NCI-H446 (cell line): ENCODE data around the gene NEDD8.

Experiments used
- DNase-seq, 2 experiments: peaks; one replicate each; lab custom pipeline; 2025; lab: John Stamatoyannopoulos, UW

The NEDD8 gene

DNA sequence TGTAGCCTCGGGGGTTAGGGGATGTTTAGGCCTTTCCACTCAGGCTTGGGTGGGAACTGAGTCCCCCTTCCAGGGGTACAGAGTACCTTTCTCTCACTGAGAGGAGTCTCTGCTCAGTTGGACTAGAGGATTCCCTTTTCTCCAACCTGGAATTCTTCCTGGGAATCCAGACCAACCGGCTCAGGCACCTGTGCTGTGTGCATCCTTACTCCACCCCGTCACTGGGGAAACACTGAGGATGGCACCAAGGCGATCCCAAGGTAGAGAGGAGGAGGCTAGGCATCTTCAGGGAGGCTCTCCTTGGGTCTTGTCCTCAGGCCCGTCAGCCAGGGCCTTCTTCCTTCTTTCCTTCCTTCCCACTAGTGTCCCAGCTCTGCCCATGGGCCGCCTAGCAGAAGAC is 31.7 kb upstream of the NEDD8 start:
- no peak for DNase-seq

DNA sequence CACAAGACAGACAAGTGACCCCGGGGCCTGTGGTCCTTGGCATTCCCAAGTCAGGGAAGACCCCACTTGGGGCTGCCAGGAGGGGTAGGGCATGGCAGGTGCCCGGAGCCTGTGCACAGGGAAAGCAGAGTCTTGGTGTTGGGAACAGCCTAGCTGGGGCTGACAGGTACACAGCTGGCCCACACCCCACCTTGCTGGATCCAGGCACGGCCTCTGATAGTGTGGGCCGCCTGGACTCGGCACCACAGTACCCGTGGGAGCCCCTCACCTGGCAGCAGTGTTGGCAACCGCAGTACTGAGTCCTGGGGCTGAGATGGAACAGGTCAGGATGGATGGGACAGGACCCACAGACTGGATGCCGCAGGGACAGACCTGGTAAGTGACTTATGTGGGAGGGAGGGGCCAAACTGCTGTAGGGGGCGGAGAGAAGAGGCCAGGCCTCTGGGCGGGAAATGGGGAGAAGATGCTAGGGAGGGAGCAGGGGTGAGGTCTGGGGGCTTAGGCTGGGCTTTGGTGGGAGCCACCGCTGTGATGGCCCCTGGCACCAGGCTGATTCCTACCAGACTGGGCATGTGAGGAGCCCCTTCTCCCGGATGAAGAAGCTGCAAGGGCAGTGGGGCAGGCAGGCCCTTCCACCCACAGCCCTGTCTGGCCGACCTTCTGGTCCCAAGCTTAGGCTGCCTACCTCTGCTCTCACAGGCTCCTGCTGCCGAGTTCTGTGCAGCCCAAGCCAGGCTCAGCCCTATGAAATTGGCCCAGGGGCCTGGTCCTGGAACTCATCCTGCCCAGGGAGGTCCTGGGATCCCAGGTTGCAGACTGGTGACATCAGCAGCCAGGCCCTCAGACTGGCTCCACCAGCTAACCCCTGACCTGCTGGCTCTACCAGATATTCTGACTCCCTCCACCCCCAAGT is 30.9 kb upstream of the NEDD8 start, which contains the start of gene TGM1:
Gene TGM1, minus strand, starts transcription at position 357 of the 913 bp plus-strand sequence. CDS start 825 bp downstream, outside the sequence.
- DNase-seq, result no peak

DNA sequence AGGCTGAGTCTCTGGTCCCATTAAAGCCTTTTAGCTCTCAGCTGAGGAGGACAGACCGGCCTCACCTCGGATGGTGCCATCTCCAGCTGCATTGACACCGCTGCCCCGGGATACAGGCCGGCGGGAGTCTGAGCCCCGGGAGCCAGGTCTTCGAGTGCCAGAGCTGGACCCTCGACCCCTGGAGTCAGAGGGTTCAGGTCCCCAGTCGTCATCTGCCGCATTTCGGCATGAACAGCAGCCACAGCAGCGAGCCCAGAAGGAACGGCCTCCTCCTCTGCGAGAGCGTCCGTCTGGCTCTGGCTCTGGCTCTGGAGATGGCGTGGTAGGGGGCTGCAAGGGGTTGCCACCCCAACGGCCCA is 29.8 kb upstream of the NEDD8 start:
- no peak for DNase-seq

DNA sequence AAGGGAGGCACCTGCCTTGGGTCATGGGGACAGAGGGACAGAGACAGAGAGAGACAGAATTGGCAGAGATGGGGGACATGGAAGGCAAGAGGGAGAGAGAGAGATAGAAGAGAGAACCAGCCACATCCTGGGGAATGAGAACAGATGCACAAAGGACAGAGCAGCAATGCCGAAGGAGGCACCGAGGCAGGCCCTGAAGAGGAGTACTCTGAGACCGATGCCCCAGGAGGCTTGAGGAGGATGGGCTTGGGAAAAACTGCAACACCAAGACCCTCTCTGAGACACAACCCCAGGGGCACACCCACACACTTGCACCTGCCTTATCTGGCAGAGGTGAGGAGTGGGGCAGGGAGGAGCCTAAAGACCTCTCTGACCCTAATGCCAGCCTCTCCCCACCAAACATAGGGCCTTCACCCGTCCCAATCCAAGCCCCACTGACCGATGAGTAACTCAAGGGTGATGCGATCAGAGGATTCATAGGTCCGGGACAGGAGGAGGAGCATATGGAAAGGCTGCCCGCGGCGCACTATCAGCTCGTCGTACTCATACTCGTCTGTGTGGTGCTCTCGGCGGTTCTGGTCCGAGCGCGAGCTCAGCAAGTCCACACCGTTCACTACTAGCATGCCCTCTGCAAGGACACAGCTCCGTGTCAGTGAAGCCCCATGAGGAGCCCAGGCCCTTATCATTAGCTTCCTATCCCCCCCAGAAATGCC is 29.2 kb upstream of the NEDD8 start:
- DNase-seq, result no peak

DNA sequence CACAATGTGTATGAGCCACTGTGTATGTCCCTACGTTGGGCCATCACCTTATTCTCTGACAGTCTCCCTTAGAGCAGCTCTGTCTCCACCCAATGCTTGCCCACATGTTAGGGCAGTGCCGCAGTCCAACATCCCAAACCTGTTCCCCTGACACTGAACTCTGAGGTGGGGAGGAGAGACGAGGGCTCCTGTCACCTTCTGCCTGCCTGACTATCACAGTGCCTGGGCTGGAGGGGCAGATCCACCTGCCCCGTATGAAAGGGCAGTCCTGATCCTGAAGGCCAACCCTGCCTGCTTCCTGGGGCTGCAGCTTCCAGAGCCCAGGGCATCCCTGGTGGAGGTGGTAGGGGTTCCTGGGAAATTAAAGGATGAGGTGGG is 28.6 kb upstream of the NEDD8 start:
- no peak for DNase-seq

DNA sequence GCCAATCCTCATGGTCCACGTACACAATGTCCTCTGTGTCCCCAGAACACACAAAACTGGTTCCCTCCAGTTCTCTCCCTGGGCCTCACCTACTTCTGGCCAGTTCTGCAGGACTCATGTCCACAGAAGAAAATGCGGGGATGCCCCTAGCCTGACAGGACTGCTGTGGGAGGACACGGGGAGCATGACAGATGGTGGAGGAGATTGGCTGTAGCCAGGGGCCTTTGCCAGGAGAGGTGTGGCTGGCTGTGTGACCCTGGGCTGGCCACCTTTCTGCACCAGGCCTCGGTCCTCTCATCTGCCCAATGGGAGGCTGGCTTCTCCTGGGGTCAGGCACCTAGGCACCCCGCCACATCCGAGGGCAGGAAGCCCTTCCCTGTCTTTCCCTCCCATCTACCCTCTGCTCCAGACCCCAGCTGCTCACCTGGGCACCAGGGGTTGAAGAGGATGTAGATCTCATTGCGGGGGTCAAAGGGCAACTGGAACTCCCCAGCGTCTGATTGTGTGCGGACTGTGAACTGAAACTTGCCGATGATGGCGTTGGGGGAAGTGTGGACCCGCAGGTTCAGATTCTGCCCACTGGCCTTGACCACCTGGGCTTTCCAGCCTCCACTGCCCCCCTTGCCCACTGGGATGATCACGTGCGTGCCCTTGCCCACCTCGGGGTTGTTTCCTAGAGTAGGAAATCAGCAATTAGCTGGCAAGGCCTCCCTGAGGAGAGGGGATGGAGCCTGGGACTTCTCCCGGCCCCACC is 28.0 kb upstream of the NEDD8 start:
- no peak for DNase-seq

DNA sequence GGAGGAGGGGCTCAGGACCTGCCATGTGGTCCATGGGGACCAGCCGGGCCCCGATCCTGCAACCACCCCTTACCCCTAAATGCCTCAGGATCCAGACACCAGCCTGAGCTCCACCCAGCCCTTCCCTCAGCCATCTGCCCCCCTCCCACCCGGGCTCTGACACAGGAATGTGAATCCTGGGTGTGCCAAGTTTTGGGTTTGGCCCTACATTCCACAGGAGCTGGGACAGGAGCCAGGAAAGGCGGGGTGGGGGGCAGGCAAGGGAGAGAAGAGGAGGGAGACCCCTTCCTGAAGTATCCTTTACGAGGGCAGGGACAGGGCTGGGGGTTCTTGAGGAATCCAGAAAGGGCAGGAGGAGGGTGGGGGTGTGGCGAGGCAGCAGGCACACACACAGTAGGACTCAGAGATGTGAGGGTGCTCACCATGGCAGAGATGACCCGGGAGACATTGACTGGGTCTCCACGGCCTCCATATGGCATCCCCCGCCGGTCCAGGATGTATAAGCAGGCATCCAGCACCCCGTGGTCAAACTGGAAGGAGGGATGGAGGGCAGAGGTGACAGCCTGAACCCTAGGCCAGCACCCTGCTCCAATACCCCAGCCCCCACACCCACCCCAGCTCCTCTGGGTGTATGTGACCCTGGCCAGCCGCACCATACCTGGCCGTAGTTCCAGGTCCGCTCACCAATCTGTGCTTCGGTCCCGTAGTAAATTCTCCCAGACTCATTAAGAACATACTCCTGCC is 27.3 kb upstream of the NEDD8 start:
- DNase-seq, result peak in 1 of 2 experiments; percentile 26

DNA sequence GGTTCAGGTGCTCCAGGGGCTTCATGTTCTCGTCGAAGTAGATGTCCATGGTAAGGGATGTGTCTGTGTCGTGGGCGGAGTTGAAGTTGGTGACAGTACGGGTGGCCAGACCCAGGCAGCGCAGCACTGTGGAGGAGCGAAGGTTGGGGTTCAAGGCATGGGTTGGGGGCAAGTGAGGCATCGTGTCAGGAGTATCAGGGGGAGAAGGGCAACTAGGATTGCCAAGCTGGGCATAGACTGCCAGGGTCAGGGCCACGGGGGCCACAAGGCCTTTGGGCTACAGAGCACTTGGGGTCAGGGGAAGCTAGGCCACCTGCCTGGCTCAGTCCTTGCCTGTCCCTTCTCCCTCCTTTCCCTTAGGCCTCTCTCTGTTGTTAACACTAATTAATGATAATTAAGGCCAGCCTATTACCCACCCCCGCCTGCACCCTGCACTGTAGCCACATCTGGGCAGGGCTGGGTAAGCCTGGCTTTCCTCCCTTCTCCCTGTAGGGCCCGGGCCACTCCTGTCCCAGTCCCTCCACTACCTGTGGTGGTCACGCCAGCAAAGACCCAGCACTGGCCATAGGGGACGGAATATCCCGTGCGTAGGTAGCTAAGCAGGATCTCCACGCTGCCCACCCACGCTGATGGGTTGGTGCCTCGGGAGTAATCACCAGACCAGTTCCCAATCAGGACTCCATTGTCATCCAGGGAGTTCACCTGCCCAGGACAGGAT is 26.5 kb upstream of the NEDD8 start:
- no peak for DNase-seq

DNA sequence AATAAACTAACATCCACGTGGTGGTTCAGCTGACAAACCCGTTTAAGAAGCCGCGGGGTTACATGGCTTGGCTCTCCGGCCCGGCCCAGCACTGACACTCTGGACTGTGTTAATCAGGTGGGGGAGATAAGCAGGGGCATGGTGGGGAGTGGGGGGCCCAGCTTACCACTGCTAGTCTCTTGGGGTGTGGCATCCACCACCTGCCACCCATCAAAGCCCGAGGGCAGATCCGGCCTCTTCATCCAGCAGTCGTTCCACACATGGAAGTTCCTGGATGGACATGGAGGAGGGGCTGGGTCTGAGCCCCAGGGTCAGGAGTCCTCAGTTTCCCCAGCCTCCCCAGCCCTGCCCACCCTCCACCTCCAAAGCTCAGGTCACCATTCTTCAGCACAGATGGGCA is 26.0 kb upstream of the NEDD8 start:
- DNase-seq, result no peak

DNA sequence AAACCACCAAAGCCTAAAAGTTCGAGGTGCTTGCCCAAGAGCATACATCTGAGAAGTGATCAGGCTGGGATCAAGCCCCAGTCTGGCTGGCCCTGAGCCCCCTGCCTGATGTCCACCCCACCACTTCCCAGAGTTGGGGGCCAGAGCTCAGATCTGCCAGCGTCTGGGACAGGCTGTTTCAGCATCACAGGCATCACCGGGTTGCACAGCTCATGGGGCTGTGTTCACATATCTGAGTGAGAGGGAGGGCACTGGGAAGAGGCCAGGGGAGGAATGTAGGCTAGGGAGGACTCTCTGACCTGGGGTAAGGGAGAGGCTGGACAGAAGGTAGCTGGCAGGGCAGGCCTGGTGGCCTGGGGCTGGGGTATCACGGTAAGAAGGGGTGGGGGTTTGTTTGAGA is 24.8 kb upstream of the NEDD8 start:
- no peak for DNase-seq

DNA sequence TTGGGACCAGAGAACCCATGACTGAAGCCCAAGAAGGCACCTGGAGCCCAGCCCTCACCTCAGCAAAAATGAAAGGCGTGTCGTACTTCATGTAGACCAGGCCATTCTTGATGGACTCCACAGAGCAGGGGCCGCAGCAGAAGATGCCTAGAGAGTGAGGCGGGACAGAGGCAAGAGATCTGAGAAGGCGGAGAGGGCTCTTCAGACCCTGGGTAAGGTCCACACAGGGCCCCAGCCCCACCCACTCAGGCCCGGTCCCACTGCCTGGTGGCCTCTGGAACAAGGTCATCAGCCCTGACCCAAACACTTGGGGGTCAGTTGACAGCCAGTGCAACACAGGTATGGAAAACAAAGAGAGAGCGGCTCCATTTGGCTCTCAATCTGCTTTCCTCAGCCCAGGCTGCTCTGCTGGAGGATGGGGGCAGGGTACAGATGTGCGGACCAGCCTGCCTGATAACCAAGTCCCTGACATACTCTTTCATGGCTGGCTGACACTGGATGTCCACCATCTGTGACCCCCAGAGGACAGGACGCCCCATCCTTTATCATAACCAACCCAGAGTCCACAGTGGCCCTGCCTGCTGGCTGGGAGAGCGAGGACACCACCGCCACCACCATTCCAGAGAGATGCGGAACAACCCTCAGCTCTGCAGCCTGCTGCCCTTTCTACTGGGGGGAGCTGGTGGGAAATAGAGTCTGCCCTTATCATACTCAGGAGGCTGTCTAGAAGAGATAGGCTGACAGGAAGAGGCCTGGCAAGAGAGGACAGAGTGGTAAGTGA is 24.0 kb upstream of the NEDD8 start:
- no peak for DNase-seq

DNA sequence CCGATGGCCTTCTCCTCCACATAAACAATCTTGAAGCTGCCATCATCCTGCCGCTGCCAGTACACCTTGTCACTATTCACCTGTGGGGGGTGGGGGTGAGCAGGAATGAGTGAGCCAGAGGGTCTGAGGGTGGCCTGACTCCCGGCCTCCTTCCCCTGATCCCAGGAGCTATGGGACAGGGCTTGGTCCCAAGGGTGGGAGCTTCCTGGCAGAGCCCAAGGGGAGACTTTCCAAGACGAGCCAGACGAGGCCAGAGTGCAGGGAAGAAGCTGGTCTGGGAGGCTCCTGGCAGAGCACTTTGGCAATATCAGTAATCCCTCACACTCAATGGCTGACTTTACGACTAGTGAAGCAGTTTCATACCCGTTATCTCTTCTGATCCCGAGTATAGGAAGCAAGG is 23.3 kb upstream of the NEDD8 start:
- no peak for DNase-seq

DNA sequence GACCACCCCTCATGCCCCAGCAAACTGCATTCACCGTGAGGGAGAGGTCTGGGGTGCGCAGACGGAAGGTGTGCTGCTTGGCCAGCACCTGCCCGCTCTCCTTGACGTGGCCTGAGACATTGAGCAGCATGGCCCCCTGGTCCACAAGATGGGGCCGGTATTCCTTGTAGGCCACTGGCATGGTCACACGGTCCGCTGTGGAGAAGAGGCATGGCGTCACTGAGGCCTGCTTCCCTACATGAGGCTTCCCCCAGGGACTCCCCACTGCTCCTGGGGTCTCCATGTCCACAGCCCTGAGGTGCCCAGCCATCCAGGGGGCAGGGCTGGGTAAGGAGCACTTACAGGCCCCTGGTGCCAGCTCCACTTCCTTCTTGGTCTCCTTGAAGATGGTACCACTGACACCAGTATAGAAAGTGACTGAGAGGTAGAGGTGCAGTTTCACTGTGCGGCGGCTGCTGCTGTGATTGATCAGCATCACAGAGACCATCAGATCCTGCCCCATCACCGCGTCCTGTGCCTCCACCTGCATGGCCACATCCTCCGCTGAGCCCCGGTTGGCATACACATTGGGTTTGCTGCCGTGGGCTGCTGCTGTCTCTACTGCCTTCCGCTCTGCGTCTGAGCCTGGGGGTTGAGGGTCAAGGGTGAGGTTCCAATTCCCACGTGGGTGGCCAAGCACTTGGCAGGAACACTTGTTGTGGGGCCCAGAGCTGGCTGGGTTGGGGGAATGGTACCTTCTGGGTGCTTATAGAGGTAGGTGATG is 22.6 kb upstream of the NEDD8 start:
- DNase-seq, result no peak

DNA sequence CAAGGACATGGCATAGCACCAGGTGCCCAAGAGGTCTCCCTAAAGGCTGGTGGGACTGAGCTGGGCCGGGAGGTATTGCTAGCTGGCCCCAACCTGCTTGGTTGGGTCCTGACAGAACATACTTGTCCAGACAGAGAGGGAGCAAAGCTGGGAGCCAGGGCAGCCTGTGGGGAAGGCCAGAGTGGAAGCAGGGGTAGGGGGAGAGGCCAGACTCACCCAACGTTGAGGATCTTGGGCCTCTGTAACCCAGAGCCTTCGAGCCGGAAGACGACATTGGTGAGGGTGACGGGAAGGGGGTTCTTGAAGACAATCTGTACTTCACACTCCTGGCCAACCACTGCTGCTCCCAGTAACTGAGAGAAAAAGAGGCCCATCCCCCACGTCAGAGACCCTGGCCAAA is 21.8 kb upstream of the NEDD8 start:
- DNase-seq, result no peak

DNA sequence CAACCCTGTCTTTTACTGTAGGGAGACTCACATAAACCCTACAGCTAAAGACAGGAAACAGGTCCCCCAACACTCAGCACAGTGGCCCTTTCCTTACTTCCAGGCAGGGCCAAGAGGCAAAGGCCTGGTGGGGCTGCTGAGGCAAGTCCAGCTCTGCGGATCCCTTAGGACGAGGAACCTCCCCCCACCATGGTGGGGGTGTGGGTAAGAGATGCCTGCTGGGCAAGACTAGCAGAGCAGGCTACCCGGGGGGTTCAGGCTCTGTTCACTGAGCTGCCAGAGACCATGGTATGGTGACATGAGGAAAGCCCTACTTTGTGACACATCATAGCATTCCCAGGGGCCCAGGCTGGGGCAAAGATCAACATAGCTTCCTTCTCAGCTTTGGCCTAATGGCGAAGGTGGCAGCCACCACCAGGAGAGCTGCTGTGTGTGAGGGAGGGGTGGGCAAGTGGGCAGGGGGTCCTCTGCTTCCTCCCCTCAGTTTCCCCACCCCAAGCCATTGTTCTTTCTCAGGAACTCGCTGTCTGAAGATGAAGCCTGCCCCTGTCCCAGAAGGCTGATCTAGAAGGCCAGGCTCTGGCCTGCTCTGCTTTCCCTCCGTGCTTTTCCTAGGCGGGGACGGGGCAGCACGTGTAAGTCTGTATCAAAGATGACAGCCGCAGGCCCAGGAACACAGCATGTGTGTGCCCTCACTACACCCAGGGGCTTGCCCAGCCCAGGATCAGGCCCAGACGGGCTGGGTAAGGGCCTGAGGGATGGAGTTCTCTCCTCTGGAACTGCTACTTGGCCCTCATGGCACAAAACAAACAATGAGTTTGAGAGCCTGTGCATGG is 20.3 kb upstream of the NEDD8 start:
- DNase-seq, result no peak

DNA sequence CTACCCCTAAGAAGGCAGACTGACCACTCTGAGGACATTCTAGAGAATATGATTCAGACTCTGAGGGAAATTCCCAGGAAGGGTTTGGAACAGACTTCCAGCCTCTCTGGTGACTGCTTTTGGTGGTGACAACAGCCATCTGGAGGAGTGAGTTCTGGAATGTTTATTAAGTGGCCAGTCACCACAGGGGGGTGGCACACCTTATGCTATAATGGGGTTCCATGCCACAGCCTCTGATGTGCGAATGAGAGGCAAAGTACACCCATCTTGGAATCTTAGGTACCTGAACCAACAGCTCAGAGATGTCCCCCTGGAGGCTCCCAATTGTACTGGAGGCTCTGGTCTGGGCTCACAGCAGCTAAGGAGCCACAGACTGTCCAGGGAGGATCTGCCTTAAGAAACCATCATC is 19.7 kb upstream of the NEDD8 start:
- DNase-seq, result no peak

DNA sequence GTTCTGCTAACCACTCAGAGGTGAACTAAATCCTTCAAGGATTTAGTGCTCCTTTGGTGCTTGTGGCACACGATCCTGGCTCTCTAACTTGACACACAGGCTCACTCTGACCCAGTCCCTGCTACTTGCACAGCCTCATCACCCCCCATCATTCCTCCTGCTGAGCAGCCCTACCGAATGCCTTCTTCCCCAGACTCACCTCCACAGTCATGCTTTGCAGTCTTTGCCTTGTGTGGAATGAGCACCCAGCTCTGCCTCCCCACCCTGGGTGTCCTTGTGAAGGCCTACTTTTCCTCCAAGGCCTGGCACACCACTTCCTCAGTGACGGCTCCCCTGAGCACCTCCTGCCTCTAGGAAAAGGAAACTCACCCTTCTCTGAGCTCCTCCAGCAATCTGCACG is 18.2 kb upstream of the NEDD8 start:
- DNase-seq, result no peak

DNA sequence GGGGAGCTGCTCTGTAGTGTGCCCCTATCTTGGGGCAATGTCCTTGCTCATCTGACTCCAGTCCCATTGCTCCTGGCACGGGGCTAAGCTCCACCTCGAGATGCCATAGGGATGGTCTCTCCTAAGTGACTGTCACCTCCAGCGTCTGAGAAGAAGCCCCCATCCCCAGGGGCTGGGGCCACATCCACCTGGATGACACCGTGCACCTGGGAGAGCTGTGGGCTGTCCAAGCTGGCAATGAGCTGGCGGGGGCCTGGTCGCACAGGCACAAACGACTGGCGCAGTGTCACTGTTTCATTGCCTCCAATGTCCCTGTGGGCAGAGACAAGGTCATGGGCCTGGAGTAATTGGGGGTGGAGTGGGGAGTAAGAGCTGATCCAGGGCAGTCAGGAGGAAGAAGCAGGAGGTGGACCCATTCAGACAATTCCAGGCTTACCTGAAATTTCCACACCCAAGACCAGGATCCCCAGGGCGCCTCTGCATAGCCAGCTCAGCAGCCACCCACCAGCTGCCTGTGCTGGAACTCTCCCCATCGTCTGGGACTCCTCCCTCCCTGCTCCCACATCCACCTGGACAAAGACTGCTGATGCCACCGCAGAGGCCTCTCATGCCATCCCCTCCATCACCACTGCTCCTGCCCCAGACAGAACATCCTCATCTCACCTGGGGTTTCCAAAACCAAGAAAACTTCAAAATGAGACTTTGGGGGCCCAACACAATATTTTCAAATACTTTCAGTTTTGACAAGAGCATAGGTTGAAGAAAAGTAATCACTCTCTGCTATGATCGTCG is 17.3 kb upstream of the NEDD8 start:
- DNase-seq, result no peak
